PC-3 (cell line): ENCODE results near the gene MDH2. TPM values are rescaled to one million over a fixed set of nuclear protein-coding genes. Genes with fewer than 3 reads are reported as not detected.
A peak's percentile ranks its signal among the peaks of the same experiment; 100 is the strongest.

Experiments
- ATAC-seq: fragments of 200-7000 bp; cut with Tn5 transposase; 2 replicates; pipeline ENCODE4 v1.9.1; 2020; ENCODE audit warnings: mild to moderate bottlenecking, moderate library complexity
- BruUV-seq: library from RNA; stranded (reverse); fragments of 400-500 nt; replicated peaks from 2 replicates; lab custom pipeline; 2021; lab: Mats Ljungman, UMichigan
- CTCF ChIA-PET: fragments of 300-600 bp; sonication (Branson Sonifier 250); formaldehyde crosslinking; loops from one replicate; lab custom pipeline; 2022; ENCODE audit warnings: antibody characterized with exemption; lab: Charles Lee
- POLR2A ChIA-PET: fragments of 300-600 bp; sonication (Branson Sonifier 250); formaldehyde crosslinking; loops from one replicate; lab custom pipeline; 2022; ENCODE audit warnings: antibody characterized with exemption; ENCODE audit not compliant: unreplicated experiment; lab: Charles Lee
- DNase-seq: peaks from one replicate; pipeline ENCODE4 v3.0.0-alpha.2; 2015
- H2AFZ ChIP-seq: fragments of 300-600 bp; sonication (generic); 2 replicates; pipeline ENCODE4 v1.6.0; 2016; ENCODE audit warnings: antibody characterized with exemption, low read length
- H3F3A ChIP-seq: fragments of 300-600 bp; sonication (generic); one replicate; pipeline ENCODE4 v1.6.0; 2017; ENCODE audit warnings: antibody characterized with exemption, low read length, control low read depth, mild to moderate bottlenecking; ENCODE audit not compliant: unreplicated experiment
- H3K27ac ChIP-seq: fragments of 300-600 bp; sonication (generic); 2 replicates; pipeline ENCODE4 v1.5.1; 2016; ENCODE audit warnings: mild to moderate bottlenecking, low read length
- H3K27me3 ChIP-seq: fragments of 300-600 bp; sonication (generic); 2 replicates; pipeline ENCODE4 v1.6.1; 2016; ENCODE audit warnings: low read length, mixed read lengths
- H3K36me3 ChIP-seq: fragments of 300-600 bp; sonication (generic); 2 replicates; pipeline ENCODE4 v1.6.1; 2016; ENCODE audit warnings: low read depth, mixed run types, low read length, mixed read lengths
- H3K4me1 ChIP-seq: fragments of 300-600 bp; sonication (generic); 2 replicates; pipeline ENCODE4 v1.5.1; 2016; ENCODE audit warnings: low read length; ENCODE audit not compliant: insufficient read depth
- H3K4me2 ChIP-seq: fragments of 300-600 bp; sonication (generic); 2 replicates; pipeline ENCODE4 v1.6.0; 2016; ENCODE audit warnings: low read length
- H3K4me3 ChIP-seq: fragments of 300-600 bp; sonication (generic); 2 replicates; pipeline ENCODE4 v1.5.1; 2016; ENCODE audit warnings: mild to moderate bottlenecking, low read length, mixed read lengths
- H3K79me2 ChIP-seq: fragments of 300-600 bp; sonication (generic); 2 replicates; pipeline ENCODE4 v1.6.1; 2017; ENCODE audit warnings: low read length, mixed read lengths
- H3K9ac ChIP-seq: fragments of 300-600 bp; sonication (generic); 2 replicates; pipeline ENCODE4 v1.6.0; 2016; ENCODE audit warnings: mild to moderate bottlenecking, low read length
- H3K9me2 ChIP-seq: fragments of 300-600 bp; sonication (generic); replicated peaks from 2 replicates; pipeline ENCODE4 v1.6.1; 2016; ENCODE audit warnings: mixed run types, low read length, mixed read lengths
- H3K9me3 ChIP-seq: fragments of 300-600 bp; sonication (generic); 2 replicates; pipeline ENCODE4 v1.6.1; 2016; ENCODE audit warnings: low read length, mixed read lengths
- H4K20me1 ChIP-seq: fragments of 300-600 bp; sonication (generic); 2 replicates; pipeline ENCODE4 v1.6.1; 2016; ENCODE audit warnings: low read length, mixed read lengths
- CTCF ChIP-seq: fragments of 300-600 bp; sonication (generic); conservative IDR thresholded peaks from 2 replicates; pipeline ENCODE4 v1.5.1; 2017; ENCODE audit warnings: antibody characterized with exemption, low read depth, mild to moderate bottlenecking, low read length
- EZH2 ChIP-seq: fragments of 300-600 bp; sonication (generic); IDR thresholded peaks from one replicate; pipeline ENCODE4 v1.6.1; 2017; ENCODE audit warnings: antibody characterized with exemption, mild to moderate bottlenecking, low read length; ENCODE audit not compliant: unreplicated experiment
- EZH2phosphoT487 ChIP-seq: fragments of 300-600 bp; sonication (generic); IDR thresholded peaks from 2 replicates; pipeline ENCODE4 v1.6.1; 2018; ENCODE audit warnings: mild to moderate bottlenecking, antibody characterized with exemption, low read length, borderline replicate concordance
- intact Hi-C: fragments of 100-400 bp; cut with micrococcal nuclease; formaldehyde crosslinking; loops from 2 replicates; pipeline ENCODE4 v1.9.0; 2023
- total RNA-seq: library from RNA; depleted of rRNA; stranded (reverse); fragments of >200 nt; gene quantifications from 2 replicates; pipeline ENCODE4 v1.2.3, GENCODE V29; 2014

MDH2 gene
- total RNA-seq, 1 experiment from 2014 or later = 174 TPM

DNA sequence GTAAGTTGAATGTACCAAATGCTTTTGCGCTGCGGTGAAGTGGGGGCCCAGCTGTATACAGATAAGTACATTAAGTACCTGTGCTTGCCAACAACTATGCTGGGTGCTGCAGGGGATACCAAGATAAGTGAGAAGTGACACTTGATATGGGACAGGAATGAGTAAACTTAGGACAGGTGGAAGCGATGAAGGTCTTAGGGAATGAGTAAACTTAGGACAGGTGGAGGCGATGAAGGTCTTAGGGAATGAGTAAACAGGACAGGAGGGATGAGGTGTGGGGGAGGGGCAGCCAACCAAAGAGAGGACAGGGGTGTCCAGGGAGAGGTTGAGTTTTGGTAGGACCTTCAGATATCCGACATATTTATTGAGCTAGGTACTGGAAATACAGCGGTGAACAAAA is 1.4 kb downstream of the MDH2 start:
- Histone ChIP-seq H3K9me2 (no peaks in the 10 kb centered on the region), H3K27me3 (no peaks in the 10 kb centered on the region), H3K9me3 (no peaks in the 10 kb centered on the region), H3K36me3 (no peaks in the 10 kb centered on the region), H3K9ac (peak overlapping the region; percentile 99), H2AFZ (no peak overlapping the region), H3K27ac (no peak overlapping the region), H3F3A (peaks cover 5% of the 10 kb centered on the region), H3K4me2 (peak overlapping the region; percentile 85), H3K79me2 (peaks cover 98% of the 10 kb centered on the region), H3K4me1 (peaks cover 38% of the 10 kb centered on the region), H3K4me3 (peak overlapping the region; percentile 92), H4K20me1 (peaks cover 22% of the 10 kb centered on the region)
- DNase-seq (peak; percentile 9), ATAC-seq (no peak)
- CTCF ChIA-PET = no interaction called here
- intact Hi-C loops = no loop called here
- POLR2A ChIA-PET = interaction anchor here (0.6 kb wide), 1 partner anchor 8 kb away, joined by 4 read pairs; no protein-coding TSS in a partner anchor
- TF ChIP-seq EZH2 = no peak
- TF ChIP-seq EZH2phosphoT487 = no peak
- no peak for TF ChIP-seq CTCF
- no TSS peak for BruUV-seq

- CTCF ChIA-PET = no interaction called here
- no peak for ATAC-seq
- intact Hi-C loops = no loop called here
These were observed 2.6 kb downstream of the MDH2 start for GRCh38 chr7:76050545-76050944.

More at GRCh38 chr7:76050545-76050944, 2.6 kb downstream of the MDH2 start:
- no peak for TF ChIP-seq EZH2phosphoT487
- no peak for TF ChIP-seq CTCF
- TF ChIP-seq EZH2 = no peak
- Histone ChIP-seq H3K4me1 (peaks cover 44% of the 10 kb centered on the region), H3K36me3 (peaks cover 8% of the 10 kb centered on the region; the same call in 1 of the 2 replicates), H3K79me2 (peaks cover 98% of the 10 kb centered on the region), H2AFZ (no peak overlapping the region), H3K9ac (no peak overlapping the region), H3F3A (peaks cover 5% of the 10 kb centered on the region), H3K4me2 (no peak overlapping the region), H3K9me3 (no peaks in the 10 kb centered on the region), H3K27ac (no peak overlapping the region), H3K27me3 (no peaks in the 10 kb centered on the region), H4K20me1 (peaks cover 30% of the 10 kb centered on the region), H3K4me3 (no peak overlapping the region), H3K9me2 (no peaks in the 10 kb centered on the region)
- POLR2A ChIA-PET = no interaction called here
- BruUV-seq = no TSS peak
- no peak for DNase-seq
